HG02642 (cell line): ENCODE results near the gene YPEL2.

Experiments used
- ATAC-seq: cut with Tn5 transposase; IDR thresholded peaks from one replicate; pipeline ENCODE4 v1.9.1; 2021; ENCODE audit warnings: mild to moderate bottlenecking; ENCODE audit not compliant: unreplicated experiment, poor library complexity

Gene YPEL2

GRCh38 chr17:59425085-59425931 lies 93.9 kb downstream of the YPEL2 start:
- ATAC-seq: no peak

GRCh38 chr17:59426031-59426430 lies 94.6 kb downstream of the YPEL2 start:
- ATAC-seq: no peak

- no peak for ATAC-seq
These were observed 96.0 kb downstream of the YPEL2 start for GRCh38 chr17:59427425-59427921.

- ATAC-seq: no peak
These were observed 96.5 kb downstream of the YPEL2 start for GRCh38 chr17:59427996-59428395.

- ATAC-seq: no peak
These were observed 97.5 kb downstream of the YPEL2 start for GRCh38 chr17:59428916-59429485.

- ATAC-seq: no peak
These were observed 100.1 kb downstream of the YPEL2 start for GRCh38 chr17:59431601-59432000.

GRCh38 chr17:59432657-59433056 lies 101.2 kb downstream of the YPEL2 start:
- ATAC-seq: no peak

- ATAC-seq: no peak
These were observed 102.1 kb downstream of the YPEL2 start for GRCh38 chr17:59433586-59433985.

- no peak for ATAC-seq
These were observed 103.0 kb downstream of the YPEL2 start for GRCh38 chr17:59434429-59434828.

- no peak for ATAC-seq
These were observed 103.8 kb downstream of the YPEL2 start for GRCh38 chr17:59435238-59435637.

- ATAC-seq: no peak
These were observed 105.4 kb downstream of the YPEL2 start for GRCh38 chr17:59436900-59437299.

GRCh38 chr17:59437791-59438281 lies 106.4 kb downstream of the YPEL2 start:
- ATAC-seq: no peak

- ATAC-seq: no peak
These were observed 107.8 kb downstream of the YPEL2 start for GRCh38 chr17:59439262-59439661.

- ATAC-seq: no peak
These were observed 108.3 kb downstream of the YPEL2 start for GRCh38 chr17:59439741-59440211.

GRCh38 chr17:59440757-59441463 lies 109.5 kb downstream of the YPEL2 start:
- peak; percentile 76 for ATAC-seq

GRCh38 chr17:59441464-59442096 lies 110.1 kb downstream of the YPEL2 start:
- ATAC-seq: no peak

- ATAC-seq: no peak
These were observed 111.7 kb downstream of the YPEL2 start for GRCh38 chr17:59443106-59443505.
